GM11168 (cell line): ENCODE results near the gene ADAM12.

Experiments used
- in situ Hi-C: fragments of 300-500 bp; cut with MboI; formaldehyde crosslinking; loops from one replicate; pipeline ENCODE4 v1.12.0; 2022; ENCODE audit warnings: low sequenced_read_pairs; ENCODE audit not compliant: unreplicated experiment

Gene ADAM12

DNA sequence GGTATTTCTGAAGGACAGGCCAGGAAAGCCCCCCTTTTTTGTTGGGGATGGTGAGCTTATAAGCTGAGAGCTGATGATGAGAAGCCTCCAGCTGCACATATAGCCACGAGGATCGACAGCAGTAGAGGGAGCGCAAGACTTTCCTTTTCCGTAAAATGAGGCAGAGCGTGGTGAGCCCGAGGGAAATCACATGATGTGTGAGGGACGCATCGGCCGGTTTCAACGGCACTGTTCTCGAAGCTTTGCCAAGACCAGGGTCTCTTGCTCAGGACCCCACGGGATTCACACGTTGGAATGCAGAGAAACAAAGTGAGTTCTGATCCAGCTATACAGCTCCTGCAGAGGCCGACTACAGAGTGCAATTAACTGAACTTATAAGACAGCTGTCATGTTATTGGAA lies 55.7 kb downstream of the ADAM12 start:
- in situ Hi-C loops, result no loop called here

DNA sequence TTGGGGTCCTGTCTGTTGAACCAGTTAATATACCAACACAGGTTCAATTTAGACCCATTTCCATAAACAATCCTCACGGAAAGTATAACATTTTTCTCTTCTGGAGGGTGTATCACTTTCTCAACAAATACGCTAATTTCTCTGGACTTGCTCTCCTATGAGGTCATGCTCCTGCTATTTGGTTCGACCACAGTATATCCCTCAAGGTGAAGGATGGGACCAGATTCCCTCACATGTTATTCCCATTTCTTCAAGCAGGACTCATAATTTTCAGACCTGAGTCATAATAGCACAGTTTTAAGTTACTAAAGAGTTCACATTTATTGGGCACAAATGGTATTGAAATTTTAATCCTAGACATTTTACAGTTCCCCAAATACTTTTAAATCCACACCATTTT lies 57.2 kb downstream of the ADAM12 start:
- in situ Hi-C loops, result no loop called here

DNA sequence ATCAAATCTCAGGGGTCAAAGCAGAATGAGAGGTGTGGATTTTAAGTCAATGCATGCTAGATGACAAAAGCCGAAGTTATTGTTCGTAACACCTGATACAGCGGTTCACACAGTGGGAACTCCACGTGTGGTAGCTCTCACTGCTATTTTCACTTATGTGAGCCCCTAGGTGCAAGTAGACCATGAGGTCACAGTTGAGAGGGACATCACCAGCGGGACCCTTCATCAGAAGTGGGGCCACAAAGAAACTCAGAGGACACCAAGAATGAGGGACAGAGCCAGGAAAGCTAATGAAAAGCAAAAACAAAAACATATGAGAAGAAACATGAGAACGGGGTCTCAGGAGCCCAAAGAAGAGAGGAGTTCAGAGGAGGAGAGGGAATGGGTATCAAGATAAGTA lies 63.5 kb downstream of the ADAM12 start:
- in situ Hi-C loops, result no loop called here

DNA sequence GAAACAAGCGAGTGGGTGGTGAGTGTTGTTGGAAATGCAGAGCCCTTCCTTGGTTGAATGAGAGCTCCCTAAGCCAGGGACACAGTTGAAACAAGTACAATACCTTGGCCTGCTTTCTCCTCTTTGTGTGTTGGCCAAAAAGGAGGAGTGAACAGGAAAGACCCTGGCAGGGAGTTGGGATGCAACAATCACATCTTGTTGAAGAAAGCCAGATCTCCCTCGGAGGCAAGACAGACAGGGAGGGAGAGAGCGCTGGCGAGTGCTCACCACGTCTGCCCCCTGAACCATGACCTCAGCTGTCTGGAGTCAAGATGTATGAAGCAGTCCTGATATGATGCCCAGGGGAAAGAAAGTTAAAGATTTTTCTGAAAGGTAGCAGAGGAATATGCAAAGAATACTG lies 66.8 kb downstream of the ADAM12 start:
- in situ Hi-C loops, result no loop called here

- in situ Hi-C loops, result no loop called here
Measured at GRCh38 chr10:126317751-126318150, 70.5 kb downstream of the ADAM12 start.

GRCh38 chr10:126315494-126316177 lies 72.6 kb downstream of the ADAM12 start:
- in situ Hi-C loops, result no loop called here

DNA sequence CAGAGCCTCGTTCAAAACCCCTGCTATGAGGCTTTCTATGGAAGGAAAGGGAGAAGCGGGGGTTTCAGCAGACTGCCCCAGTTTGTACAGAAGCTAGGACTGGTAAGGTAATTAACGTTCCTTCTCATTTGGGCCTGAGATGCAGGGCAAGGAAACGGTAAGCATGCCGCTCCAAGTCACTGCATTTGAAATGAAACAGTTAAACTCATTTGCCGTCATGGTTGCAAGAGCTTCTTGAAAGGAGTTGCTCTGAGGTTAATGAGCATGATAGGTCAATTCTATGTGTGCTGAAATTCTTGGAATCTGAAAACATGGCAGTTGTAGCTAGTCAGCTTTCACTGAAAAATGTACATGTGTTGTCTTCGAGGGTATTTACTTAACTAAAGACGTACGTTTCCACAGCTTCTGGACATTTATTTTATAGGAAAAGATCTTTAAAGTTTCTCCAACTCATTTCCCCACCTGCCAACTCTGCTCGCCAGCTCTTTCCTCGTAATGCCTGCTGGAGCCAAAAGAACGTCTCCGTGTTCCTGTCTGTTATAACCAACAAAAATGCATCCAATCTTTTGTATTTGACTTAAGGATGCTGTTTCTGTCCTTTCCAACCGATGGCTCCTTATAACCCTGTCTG lies 73.3 kb downstream of the ADAM12 start:
- in situ Hi-C loops, result no loop called here

DNA sequence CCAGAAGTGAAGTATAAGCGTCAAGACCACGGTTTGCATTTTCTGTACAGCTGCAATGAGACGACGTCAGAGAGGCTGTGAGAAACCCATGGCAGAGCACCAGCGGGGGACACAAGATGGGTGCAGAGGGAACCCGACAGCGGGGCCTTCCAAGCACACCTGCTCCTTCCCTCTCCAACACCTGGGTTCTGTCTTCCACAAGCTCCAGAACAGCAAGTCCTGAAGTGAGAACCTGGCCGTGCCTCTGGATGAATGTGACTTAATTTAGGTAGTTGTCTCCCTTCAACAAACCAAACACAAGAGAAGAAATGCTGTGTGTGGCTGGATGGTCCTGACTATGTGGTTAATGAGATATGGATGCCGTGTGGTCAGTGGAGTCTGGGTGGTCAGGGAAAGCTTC lies 76.1 kb downstream of the ADAM12 start:
- in situ Hi-C loops, result no loop called here

DNA sequence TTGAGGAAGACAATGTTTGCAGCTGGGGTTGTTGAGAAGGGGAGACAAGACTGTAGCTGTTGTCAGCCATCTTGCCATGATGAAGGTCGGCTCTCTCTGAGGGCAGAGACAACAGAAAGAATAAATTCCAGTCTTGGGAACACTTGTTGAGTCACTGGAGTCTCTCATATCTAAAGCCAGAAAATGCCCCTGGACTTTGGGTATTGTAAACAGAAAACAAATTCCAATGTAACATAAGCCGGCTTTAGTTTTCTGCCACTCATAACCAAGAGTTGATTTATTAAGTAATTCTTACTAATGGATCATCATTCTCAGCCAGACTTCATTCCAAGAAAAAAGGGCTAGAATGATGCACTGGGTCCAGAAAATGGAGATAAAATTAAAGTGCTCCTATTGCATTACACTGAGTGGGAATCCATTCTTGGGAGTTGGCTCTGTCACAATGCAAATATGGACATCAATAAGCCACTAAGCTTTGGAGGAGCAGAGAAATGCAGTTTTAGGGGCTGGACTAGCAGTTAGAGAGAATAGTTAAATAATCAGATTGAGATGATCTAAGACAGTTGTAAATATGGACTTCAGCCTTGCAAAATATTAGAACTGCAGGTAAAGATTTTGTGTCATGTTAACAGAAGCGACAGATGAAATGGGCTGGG lies 78.9 kb downstream of the ADAM12 start:
- in situ Hi-C loops, result no loop called here

- in situ Hi-C loops, result no loop called here
Measured at GRCh38 chr10:126302826-126303665, 85.2 kb downstream of the ADAM12 start.

DNA sequence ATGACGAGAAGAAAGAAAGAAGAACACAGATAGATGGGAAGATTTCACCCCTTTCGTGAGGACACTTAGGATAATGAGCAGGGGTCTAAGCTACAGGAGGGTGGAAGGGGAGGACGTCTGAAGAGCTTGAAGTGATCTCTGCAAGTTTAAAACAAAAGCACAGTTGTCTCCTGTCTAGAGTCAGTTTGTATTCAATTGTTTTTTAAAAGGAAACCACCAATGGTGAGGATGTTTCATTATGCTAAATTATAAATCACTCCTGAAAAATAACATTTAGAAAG lies 85.9 kb downstream of the ADAM12 start:
- in situ Hi-C loops, result no loop called here

GRCh38 chr10:126301701-126302475 lies 86.4 kb downstream of the ADAM12 start:
- in situ Hi-C loops, result no loop called here

DNA sequence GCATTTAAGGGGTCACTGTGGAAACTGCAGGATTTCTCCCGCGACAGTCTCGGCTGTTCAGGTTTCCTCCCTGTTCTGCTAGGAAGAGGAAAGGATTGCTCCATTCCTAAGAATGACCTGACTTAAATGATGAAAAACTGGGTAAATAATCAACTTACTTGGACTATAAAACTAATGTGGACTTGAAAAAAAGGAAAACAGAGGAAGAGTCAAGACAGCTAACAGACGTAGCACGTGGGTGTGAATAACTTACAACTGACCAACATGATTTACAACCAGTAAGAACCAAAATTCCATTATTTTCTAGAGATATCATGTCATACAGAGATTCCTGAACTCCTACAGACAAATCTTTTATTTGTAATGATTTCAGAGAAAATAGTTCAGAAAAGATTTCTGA lies 93.8 kb downstream of the ADAM12 start:
- in situ Hi-C loops, result no loop called here

GRCh38 chr10:126290232-126290631 lies 98.0 kb downstream of the ADAM12 start:
- in situ Hi-C loops, result no loop called here

DNA sequence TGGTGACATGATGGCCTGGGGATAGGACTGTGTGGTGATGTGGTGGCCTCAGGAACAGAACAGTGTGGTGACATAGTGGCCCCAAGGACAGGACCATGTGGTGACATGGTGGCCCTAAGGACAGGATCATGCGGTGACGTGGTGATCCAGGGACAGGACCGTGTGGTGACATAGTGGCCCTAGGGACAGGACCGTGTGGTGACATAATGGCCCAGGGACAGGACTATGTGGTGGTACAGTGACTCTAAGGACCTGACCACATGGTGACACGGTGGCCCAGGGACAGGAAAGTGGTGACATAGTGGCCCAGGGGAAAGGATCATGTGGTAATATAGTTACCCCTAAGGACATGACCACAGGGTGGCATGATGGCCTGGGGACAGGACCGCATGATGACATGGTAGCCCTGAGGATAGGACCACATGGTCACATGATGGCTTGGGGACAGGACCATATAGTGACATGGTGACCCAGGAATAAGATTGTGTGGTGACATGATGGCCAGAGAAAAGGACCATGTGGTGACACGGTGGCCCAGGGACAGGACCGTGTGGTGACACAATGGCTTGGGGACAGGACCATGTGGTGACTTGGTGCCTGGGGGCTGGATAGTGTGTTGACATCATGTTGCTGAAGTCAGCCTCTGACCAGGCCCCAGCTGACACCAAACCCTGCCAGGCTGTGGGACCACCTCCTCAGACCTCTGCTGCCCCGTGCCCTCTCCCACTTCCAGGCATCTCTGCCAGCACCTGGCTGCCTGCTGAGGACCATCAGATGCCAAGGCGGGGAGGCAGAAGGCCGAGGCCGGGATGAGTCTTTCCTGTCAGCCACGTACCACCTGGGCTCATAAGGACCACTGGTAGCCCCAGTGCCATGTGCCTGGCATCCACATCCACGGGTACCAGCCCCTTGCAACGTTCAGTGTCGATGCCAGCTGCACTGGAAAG lies 99.5 kb downstream of the ADAM12 start:
- in situ Hi-C loops, result no loop called here

GRCh38 chr10:126286256-126286780 lies 102.0 kb downstream of the ADAM12 start:
- in situ Hi-C loops, result no loop called here

- in situ Hi-C loops, result no loop called here
Measured at GRCh38 chr10:126283307-126283706, 105.0 kb downstream of the ADAM12 start.

GRCh38 chr10:126278851-126279250 lies 109.4 kb downstream of the ADAM12 start:
- in situ Hi-C loops, result no loop called here

- in situ Hi-C loops, result no loop called here
Measured at GRCh38 chr10:126277181-126277580, 111.1 kb downstream of the ADAM12 start.
